ENCODE results near the gene FNIP1. TPM values are rescaled to one million over a fixed set of nuclear protein-coding genes. Genes with fewer than 3 reads are reported as not detected.

FNIP1 gene
- total and polyA plus RNA-seq, 2 of the 13 experiments (the other 11 are each of a cell fraction or from before 2014, with no cell fraction given), result 10.9 to 29.3 TPM

- no peak overlapping the region for H3K9ac ChIP-seq (ENCODE audit: insufficient read depth, low read depth, low read length)
- 0 out of 2 replicates have a peak, but pooled peaks cover 7% of the 10 kb centered on the region for H4K20me1 ChIP-seq (ENCODE audit: insufficient read depth, low read length)
- in situ Hi-C loops (cut with HindIII; ENCODE audit: extremely low pct_ligation_motif_present, low pct_unique_long_range_greater_than_20kb) (no loop called here), intact Hi-C loops (cut with micrococcal nuclease; ENCODE audit: unreplicated experiment) (no loop called here)
- peaks cover 36% of the 10 kb centered on the region for H3K4me1 ChIP-seq (ENCODE audit: insufficient read depth, low read length)
- WGBS (ENCODE audit: low lambda C conversion rate), result 100% methylated on average over 2 of the region's 2 CpGs
- H3K27ac ChIP-seq (ENCODE audit: extremely low read length, insufficient read depth, low read length), result no peak overlapping the region
- DNase-seq (ENCODE audit: low spot score), result no peak
- no peak overlapping the region for H3K4me3 ChIP-seq (replicated peaks in 1 of 3; ENCODE audit: insufficient read depth in 1 of 3, low read depth in 2 of 3, low read length in 3 of 3)
- no peak overlapping the region for H3K4me2 ChIP-seq (ENCODE audit: low read depth, low read length)
- H2AFZ ChIP-seq (ENCODE audit: low read length), result no peak overlapping the region
- no TSS peak for BruUV-seq (replicated peaks)
- H3K9me3 ChIP-seq (ENCODE audit: low read length), result no peaks in the 10 kb centered on the region
- CTCF ChIA-PET (ENCODE audit: low intra/inter-chr PET ratio, low total read pairs), result no interaction called here
- FAIRE-seq, result no peak
- POLR2A ChIA-PET, result no interaction called here
- peaks cover 64% of the 10 kb centered on the region for H3K79me2 ChIP-seq (ENCODE audit: insufficient read depth, low read length)
- no peak for TF ChIP-seq ATM (IDR thresholded peaks at IDR 0.05; ENCODE audit: borderline replicate concordance)
- TF ChIP-seq ARNT2 (CRISPR knock-in tag; IDR thresholded peaks at IDR 0.05; ENCODE audit: low read depth), result no peak
- no peak for TF ChIP-seq KMT2B (CRISPR knock-in tag; IDR thresholded peaks at IDR 0.05)
- no peak for TF ChIP-seq CENPBD1 (CRISPR knock-in tag; IDR thresholded peaks at IDR 0.05; ENCODE audit: borderline replicate concordance, low read depth)
- TF ChIP-seq ZNF20 (CRISPR knock-in tag; IDR thresholded peaks at IDR 0.05), result no peak
- no peak for TF ChIP-seq TBX3 (IDR thresholded peaks at IDR 0.05; ENCODE audit: borderline replicate concordance)
- H3K27me3 ChIP-seq (ENCODE audit: control insufficient read depth in 1 of 2, insufficient read depth in 2 of 2, low read length in 2 of 2), result no peaks in the 10 kb centered on the region
- ATAC-seq, result no peak
- peaks cover 0 to 17% of the 10 kb centered on the region in 2 experiments; a peak in 2 of 5 replicates for H3K36me3 ChIP-seq (replicated peaks in 1 of 2; ENCODE audit: control insufficient read depth in 1 of 2, insufficient read depth in 2 of 2, low read length in 2 of 2)
These were observed 191.7 kb downstream of the FNIP1 start for GRCh38 chr5:131605086-131605485.

GRCh38 chr5:131595088-131596033 lies 201.5 kb downstream of the FNIP1 start:
- H3K27ac ChIP-seq (ENCODE audit: extremely low read length, insufficient read depth, low read length), result no peak overlapping the region
- no peak overlapping the region for H2AFZ ChIP-seq (ENCODE audit: low read length)
- peaks cover 21% of the 10 kb centered on the region; the same call in 1 of the 2 replicates for H3K4me1 ChIP-seq (ENCODE audit: insufficient read depth, low read length)
- CTCF ChIA-PET (ENCODE audit: low intra/inter-chr PET ratio, low total read pairs), result no interaction called here
- no peak for ATAC-seq
- no peaks in the 10 kb centered on the region for H3K27me3 ChIP-seq (ENCODE audit: control insufficient read depth in 1 of 2, insufficient read depth in 2 of 2, low read length in 2 of 2)
- no peak overlapping the region for H3K4me2 ChIP-seq (ENCODE audit: low read depth, low read length)
- no peak for DNase-seq (ENCODE audit: low spot score)
- POLR2A ChIA-PET, result no interaction called here
- 98% methylated on average over 7 of the region's 8 CpGs for WGBS (ENCODE audit: low lambda C conversion rate)
- no peaks in the 10 kb centered on the region for H4K20me1 ChIP-seq (ENCODE audit: insufficient read depth, low read length)
- no TSS peak for BruUV-seq (replicated peaks)
- H3K36me3 ChIP-seq (replicated peaks in 1 of 2; ENCODE audit: control insufficient read depth in 1 of 2, insufficient read depth in 2 of 2, low read length in 2 of 2), result peaks cover 4 to 8% of the 10 kb centered on the region in 2 experiments; a peak in 4 of 5 replicates
- H3K79me2 ChIP-seq (ENCODE audit: insufficient read depth, low read length), result peaks cover 51% of the 10 kb centered on the region
- in situ Hi-C loops (cut with HindIII; ENCODE audit: extremely low pct_ligation_motif_present, low pct_unique_long_range_greater_than_20kb), result no loop called here
- no peak overlapping the region for H3K9ac ChIP-seq (ENCODE audit: insufficient read depth, low read depth, low read length)
- no peak overlapping the region for H3K4me3 ChIP-seq (replicated peaks in 1 of 3; ENCODE audit: insufficient read depth in 1 of 3, low read depth in 2 of 3, low read length in 3 of 3)
- 0 out of 2 replicates have a peak, but pooled peaks cover 3% of the 10 kb centered on the region for H3K9me3 ChIP-seq (ENCODE audit: low read length)
- intact Hi-C loops (cut with micrococcal nuclease; ENCODE audit: unreplicated experiment), result no loop called here
- FAIRE-seq, result no peak
- no peak for TF ChIP-seq ZNF20 (CRISPR knock-in tag; IDR thresholded peaks at IDR 0.05)
- TF ChIP-seq ZNF609 (CRISPR knock-in tag; IDR thresholded peaks at IDR 0.05; ENCODE audit: borderline replicate concordance), result no peak
- TF ChIP-seq RARG (CRISPR knock-in tag; IDR thresholded peaks at IDR 0.05; ENCODE audit: low read depth), result no peak
- no peak for TF ChIP-seq ZC3H13 (CRISPR knock-in tag; IDR thresholded peaks at IDR 0.05)
- TF ChIP-seq AHR (CRISPR knock-in tag; IDR thresholded peaks at IDR 0.05), result no peak
- no peak for TF ChIP-seq ZBTB3 (CRISPR knock-in tag; IDR thresholded peaks at IDR 0.05; ENCODE audit: borderline replicate concordance, low read depth)
- no peak for TF ChIP-seq YEATS4 (CRISPR knock-in tag; IDR thresholded peaks at IDR 0.05; ENCODE audit: borderline replicate concordance)

All from HepG2 (cell line).